BLaER1 (cell line): ENCODE measurements around the gene GTF3C2.

Experiments
- H3K27ac ChIP-seq: shearing (Covaris generic); formaldehyde crosslinking; 2 replicates; pipeline ENCODE4 v1.8.1; 2022
- H3K27me3 ChIP-seq: shearing (Covaris generic); formaldehyde crosslinking; 2 replicates; pipeline ENCODE4 v1.8.1; 2022
- H3K36me3 ChIP-seq: shearing (Covaris generic); formaldehyde crosslinking; 2 replicates; pipeline ENCODE4 v1.8.1; 2022
- H3K4me1 ChIP-seq: shearing (Covaris generic); formaldehyde crosslinking; 2 replicates; pipeline ENCODE4 v1.8.1; 2022
- H3K4me2 ChIP-seq: shearing (Covaris generic); formaldehyde crosslinking; 2 replicates; pipeline ENCODE4 v1.8.1; 2022
- H3K4me3 ChIP-seq: shearing (Covaris generic); formaldehyde crosslinking; 2 replicates; pipeline ENCODE4 v1.8.1; 2022
- H3K9ac ChIP-seq: shearing (Covaris generic); formaldehyde crosslinking; 2 replicates; pipeline ENCODE4 v1.8.1; 2022
- H3K9me3 ChIP-seq: shearing (Covaris generic); formaldehyde crosslinking; 2 replicates; pipeline ENCODE4 v1.8.1; 2022
- H4K20me1 ChIP-seq: shearing (Covaris generic); formaldehyde crosslinking; 2 replicates; pipeline ENCODE4 v1.8.1; 2022
- Cebpa-rat ChIP-seq: shearing (Covaris generic); IDR thresholded peaks from 2 replicates; pipeline ENCODE4 v1.8.1; 2022

GTF3C2 gene

GRCh38 chr2:27379836-27380625, 23.5 kb upstream of the GTF3C2 start:
- Histone ChIP-seq H3K4me3 (peak overlapping the region; percentile 86), H3K4me2 (peak overlapping the region; percentile 85), H3K27ac (peak overlapping the region; percentile 86), H4K20me1 (peaks cover 44% of the 10 kb centered on the region), H3K9me3 (no peaks in the 10 kb centered on the region), H3K36me3 (peaks cover 82% of the 10 kb centered on the region), H3K9ac (peak overlapping the region; percentile 89), H3K27me3 (no peaks in the 10 kb centered on the region), H3K4me1 (peaks cover 27% of the 10 kb centered on the region)
- TF ChIP-seq Cebpa-rat = no peak

GRCh38 chr2:27379383-27379835, 22.8 kb upstream of the GTF3C2 start:
- Histone ChIP-seq H3K27ac (peak overlapping the region; percentile 86), H3K9ac (peak overlapping the region; percentile 89), H3K4me2 (peak overlapping the region; percentile 85)

GRCh38 chr2:27378809-27379290, 22.3 kb upstream of the GTF3C2 start:
- H3K9me3 ChIP-seq = no peaks in the 10 kb centered on the region
- no peak for TF ChIP-seq Cebpa-rat
- peaks cover 45% of the 10 kb centered on the region for H4K20me1 ChIP-seq
- H3K4me1 ChIP-seq = peaks cover 28% of the 10 kb centered on the region
- no peaks in the 10 kb centered on the region for H3K27me3 ChIP-seq
- H3K36me3 ChIP-seq = peaks cover 80% of the 10 kb centered on the region
- peak overlapping the region; percentile 89 for H3K9ac ChIP-seq
- peak overlapping the region; percentile 85 for H3K4me2 ChIP-seq
- no peak overlapping the region for H3K4me3 ChIP-seq
- no peak overlapping the region for H3K27ac ChIP-seq

More at GRCh38 chr2:27379383-27379835, 22.8 kb upstream of the GTF3C2 start:
- peaks cover 82% of the 10 kb centered on the region for H3K36me3 ChIP-seq
- no peak for TF ChIP-seq Cebpa-rat
- no peaks in the 10 kb centered on the region for H3K27me3 ChIP-seq
- H3K4me3 ChIP-seq = peak overlapping the region; percentile 86
- peaks cover 44% of the 10 kb centered on the region for H4K20me1 ChIP-seq
- peaks cover 27% of the 10 kb centered on the region for H3K4me1 ChIP-seq
- no peaks in the 10 kb centered on the region for H3K9me3 ChIP-seq

- TF ChIP-seq Cebpa-rat = no peak
- H3K9ac ChIP-seq = peak overlapping the region; percentile 89; the same call in 1 of the 2 replicates
- no peaks in the 10 kb centered on the region for H3K9me3 ChIP-seq
- no peak overlapping the region for H3K27ac ChIP-seq
- peaks cover 34% of the 10 kb centered on the region for H3K4me1 ChIP-seq
- peaks cover 50% of the 10 kb centered on the region for H4K20me1 ChIP-seq
- H3K4me2 ChIP-seq = peak overlapping the region; percentile 85
- peaks cover 80% of the 10 kb centered on the region for H3K36me3 ChIP-seq
- no peaks in the 10 kb centered on the region for H3K27me3 ChIP-seq
- H3K4me3 ChIP-seq = no peak overlapping the region
Observed at GRCh38 chr2:27378096-27378808, 21.7 kb upstream of the GTF3C2 start.

GRCh38 chr2:27377618-27378095, 21.1 kb upstream of the GTF3C2 start:
- H3K36me3 ChIP-seq = peaks cover 79% of the 10 kb centered on the region
- no peak overlapping the region for H3K4me2 ChIP-seq
- peaks cover 40% of the 10 kb centered on the region for H3K4me1 ChIP-seq
- no peaks in the 10 kb centered on the region for H3K9me3 ChIP-seq
- H3K27me3 ChIP-seq = no peaks in the 10 kb centered on the region
- H3K4me3 ChIP-seq = no peak overlapping the region
- H3K9ac ChIP-seq = no peak overlapping the region
- TF ChIP-seq Cebpa-rat = no peak
- H3K27ac ChIP-seq = no peak overlapping the region
- peaks cover 56% of the 10 kb centered on the region for H4K20me1 ChIP-seq

- no peaks in the 10 kb centered on the region for H3K9me3 ChIP-seq
- no peaks in the 10 kb centered on the region for H3K27me3 ChIP-seq
- H3K4me3 ChIP-seq = no peak overlapping the region
- no peak overlapping the region for H3K4me2 ChIP-seq
- peaks cover 73% of the 10 kb centered on the region for H3K36me3 ChIP-seq
- H4K20me1 ChIP-seq = peaks cover 62% of the 10 kb centered on the region
- H3K27ac ChIP-seq = no peak overlapping the region
- no peak for TF ChIP-seq Cebpa-rat
- no peak overlapping the region for H3K9ac ChIP-seq
- H3K4me1 ChIP-seq = peaks cover 46% of the 10 kb centered on the region
Observed at GRCh38 chr2:27376866-27377617, 20.5 kb upstream of the GTF3C2 start.

- H3K27me3 ChIP-seq = no peaks in the 10 kb centered on the region
- no peak overlapping the region for H3K4me2 ChIP-seq
- no peaks in the 10 kb centered on the region for H3K9me3 ChIP-seq
- peaks cover 69% of the 10 kb centered on the region for H4K20me1 ChIP-seq
- H3K27ac ChIP-seq = no peak overlapping the region
- H3K9ac ChIP-seq = no peak overlapping the region
- H3K4me3 ChIP-seq = no peak overlapping the region
- TF ChIP-seq Cebpa-rat = no peak
- peaks cover 66% of the 10 kb centered on the region for H3K36me3 ChIP-seq
- H3K4me1 ChIP-seq = peaks cover 54% of the 10 kb centered on the region
Observed at GRCh38 chr2:27376151-27376865, 19.7 kb upstream of the GTF3C2 start.

- no peak overlapping the region for H3K9ac ChIP-seq
- no peaks in the 10 kb centered on the region for H3K9me3 ChIP-seq
- peaks cover 71% of the 10 kb centered on the region for H4K20me1 ChIP-seq
- peaks cover 51% of the 10 kb centered on the region for H3K4me1 ChIP-seq
- H3K36me3 ChIP-seq = peaks cover 61% of the 10 kb centered on the region
- H3K27ac ChIP-seq = no peak overlapping the region
- no peak for TF ChIP-seq Cebpa-rat
- no peak overlapping the region for H3K4me2 ChIP-seq
- H3K27me3 ChIP-seq = no peaks in the 10 kb centered on the region
- H3K4me3 ChIP-seq = no peak overlapping the region
Observed at GRCh38 chr2:27375513-27376099, 19.0 kb upstream of the GTF3C2 start.
